Measurements from ENCODE around the gene TRMT1.

DNA sequence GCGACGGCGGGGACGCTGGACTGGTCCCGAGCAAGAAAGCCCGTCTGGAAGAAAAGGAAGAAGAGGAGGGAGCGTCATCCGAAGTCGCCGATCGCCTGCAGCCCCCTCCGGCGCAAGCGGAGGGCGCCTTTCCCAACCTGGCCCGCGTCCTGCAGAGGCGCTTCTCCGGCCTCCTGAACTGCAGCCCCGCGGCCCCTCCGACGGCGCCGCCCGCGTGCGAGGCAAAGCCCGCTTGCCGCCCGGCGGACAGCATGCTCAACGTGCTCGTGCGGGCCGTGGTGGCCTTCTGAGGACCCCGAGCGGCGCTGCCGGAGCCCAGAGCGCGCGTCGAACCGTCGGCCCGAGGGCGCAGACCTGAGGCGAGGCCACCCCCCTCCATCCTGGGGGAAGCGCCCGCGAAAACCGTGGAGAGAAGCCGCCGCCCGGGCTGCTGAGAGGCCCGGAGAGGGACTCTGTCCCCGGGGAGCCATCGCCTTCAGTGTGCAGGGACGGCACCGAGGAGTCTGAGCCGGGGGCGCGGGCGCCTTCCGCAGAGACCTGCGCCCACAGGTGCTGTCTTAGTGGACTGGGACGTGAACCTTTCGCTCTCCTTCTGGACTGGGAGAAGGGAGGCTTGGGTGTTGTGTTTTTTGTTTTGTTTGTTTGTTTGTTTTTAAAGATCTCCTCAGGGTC lies 37.2 kb upstream of the TRMT1 start:
- TF ChIP-seq, protein P1, sequence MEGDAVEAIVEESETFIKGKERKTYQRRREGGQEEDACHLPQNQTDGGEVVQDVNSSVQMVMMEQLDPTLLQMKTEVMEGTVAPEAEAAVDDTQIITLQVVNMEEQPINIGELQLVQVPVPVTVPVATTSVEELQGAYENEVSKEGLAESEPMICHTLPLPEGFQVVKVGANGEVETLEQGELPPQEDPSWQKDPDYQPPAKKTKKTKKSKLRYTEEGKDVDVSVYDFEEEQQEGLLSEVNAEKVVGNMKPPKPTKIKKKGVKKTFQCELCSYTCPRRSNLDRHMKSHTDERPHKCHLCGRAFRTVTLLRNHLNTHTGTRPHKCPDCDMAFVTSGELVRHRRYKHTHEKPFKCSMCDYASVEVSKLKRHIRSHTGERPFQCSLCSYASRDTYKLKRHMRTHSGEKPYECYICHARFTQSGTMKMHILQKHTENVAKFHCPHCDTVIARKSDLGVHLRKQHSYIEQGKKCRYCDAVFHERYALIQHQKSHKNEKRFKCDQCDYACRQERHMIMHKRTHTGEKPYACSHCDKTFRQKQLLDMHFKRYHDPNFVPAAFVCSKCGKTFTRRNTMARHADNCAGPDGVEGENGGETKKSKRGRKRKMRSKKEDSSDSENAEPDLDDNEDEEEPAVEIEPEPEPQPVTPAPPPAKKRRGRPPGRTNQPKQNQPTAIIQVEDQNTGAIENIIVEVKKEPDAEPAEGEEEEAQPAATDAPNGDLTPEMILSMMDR (IDR thresholded peaks at IDR 0.05), result no peak
- TF ChIP-seq EZH2 (IDR thresholded peaks at IDR 0.05; ENCODE audit: borderline replicate concordance, insufficient read depth, low read depth, low read length, poor library complexity, severe bottlenecking), result no peak

All from B cell (primary cell).